Parathyroid adenoma (tissue), 2 donors: Measurements from ENCODE around the gene TTC9C.
"Not testable (repeated sequence)": the region's sequence is repeated elsewhere in the genome, so short reads cannot be mapped to it uniquely, and the experiment has no call there.

Experiments used
- H2AFZ ChIP-seq: fragments of 300-600 bp; sonication (generic); one replicate; pipeline ENCODE4 v1.7.0; 2017; ENCODE audit warnings: antibody characterized with exemption, mild to moderate bottlenecking
- H3K27ac ChIP-seq: fragments of 300-600 bp; sonication (generic); one replicate; pipeline ENCODE4 v1.7.0; 2017
- H3K27me3 ChIP-seq: fragments of 300-600 bp; sonication (generic); one replicate; pipeline ENCODE4 v1.7.0; 2017; ENCODE audit warnings: low read length; ENCODE audit not compliant: control insufficient read depth, insufficient read depth
- H3K36me3 ChIP-seq: fragments of 300-600 bp; sonication (generic); one replicate; pipeline ENCODE4 v1.7.0; 2017; ENCODE audit warnings: low read length; ENCODE audit not compliant: control insufficient read depth, insufficient read depth
- H3K4me1 ChIP-seq: fragments of 300-600 bp; sonication (generic); one replicate; pipeline ENCODE4 v1.7.0; 2017; ENCODE audit warnings: control low read depth
- H3K4me2 ChIP-seq: fragments of 300-600 bp; sonication (generic); one replicate; pipeline ENCODE4 v1.7.0; 2017; ENCODE audit warnings: low read length
- H3K4me3 ChIP-seq: fragments of 300-600 bp; sonication (generic); one replicate; pipeline ENCODE4 v1.7.0; 2017; ENCODE audit warnings: low read depth, low read length
- H3K79me2 ChIP-seq: fragments of 300-600 bp; sonication (generic); one replicate; pipeline ENCODE4 v1.7.0; 2017; ENCODE audit warnings: control low read depth
- H3K9ac ChIP-seq: fragments of 300-600 bp; sonication (generic); one replicate; pipeline ENCODE4 v1.7.0; 2017; ENCODE audit warnings: mild to moderate bottlenecking
- H3K9me3 ChIP-seq: fragments of 300-600 bp; sonication (generic); one replicate; pipeline ENCODE4 v1.7.0; 2017; ENCODE audit warnings: low read length; ENCODE audit not compliant: control insufficient read depth
- TF ChIP-seq, protein P1 (sequence below): fragments of 300-600 bp; sonication (generic); IDR thresholded peaks from one replicate; pipeline ENCODE4 v1.7.0; 2017; ENCODE audit warnings: antibody characterized with exemption, mild to moderate bottlenecking
- donor health status: primary hyperparathyroidism.

Gene TTC9C

DNA sequence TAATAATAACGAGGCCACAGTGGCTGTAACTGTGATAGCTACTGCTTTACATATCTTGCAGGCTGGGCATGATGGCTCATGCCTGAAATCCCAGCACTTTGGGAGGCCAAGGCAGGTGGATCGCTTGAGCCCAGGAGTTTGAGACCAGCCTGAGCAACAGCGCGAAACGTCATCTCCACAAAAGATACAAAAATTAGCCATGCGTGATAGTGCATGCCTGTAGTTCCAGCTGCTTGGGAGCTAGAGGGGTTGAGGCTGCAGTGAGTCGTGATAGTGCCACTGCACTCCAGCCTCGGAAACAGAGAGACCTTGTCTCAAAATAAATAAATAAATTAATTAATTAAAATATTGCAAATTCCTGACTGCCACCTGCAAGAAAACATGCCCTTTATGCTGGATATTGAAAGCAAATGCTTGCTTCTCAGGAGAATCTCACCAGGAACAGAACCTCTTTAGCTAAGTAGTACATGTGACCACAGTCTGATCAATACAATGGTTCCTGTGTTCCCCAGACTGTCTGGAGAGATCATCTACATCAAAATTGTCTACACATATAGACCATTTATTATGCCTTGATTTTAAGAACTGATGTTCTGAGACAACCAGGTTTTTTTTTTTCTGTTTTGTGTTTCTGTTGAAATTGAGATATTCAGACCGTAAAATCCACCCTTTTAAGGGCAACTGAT, 19.3 kb downstream of the TTC9C start:
- Histone ChIP-seq H3K4me3 (no peak overlapping the region), H3K9me3 (no peaks in the 10 kb centered on the region), H3K36me3 (no peaks in the 10 kb centered on the region), H3K27ac (no peak overlapping the region), H2AFZ (no peak overlapping the region), H3K4me2 (no peak overlapping the region), H3K9ac (no peak overlapping the region), H3K27me3 (no peaks in the 10 kb centered on the region), H3K4me1 (no peaks in the 10 kb centered on the region), H3K79me2 (no peaks in the 10 kb centered on the region)
- TF ChIP-seq, protein P1, sequence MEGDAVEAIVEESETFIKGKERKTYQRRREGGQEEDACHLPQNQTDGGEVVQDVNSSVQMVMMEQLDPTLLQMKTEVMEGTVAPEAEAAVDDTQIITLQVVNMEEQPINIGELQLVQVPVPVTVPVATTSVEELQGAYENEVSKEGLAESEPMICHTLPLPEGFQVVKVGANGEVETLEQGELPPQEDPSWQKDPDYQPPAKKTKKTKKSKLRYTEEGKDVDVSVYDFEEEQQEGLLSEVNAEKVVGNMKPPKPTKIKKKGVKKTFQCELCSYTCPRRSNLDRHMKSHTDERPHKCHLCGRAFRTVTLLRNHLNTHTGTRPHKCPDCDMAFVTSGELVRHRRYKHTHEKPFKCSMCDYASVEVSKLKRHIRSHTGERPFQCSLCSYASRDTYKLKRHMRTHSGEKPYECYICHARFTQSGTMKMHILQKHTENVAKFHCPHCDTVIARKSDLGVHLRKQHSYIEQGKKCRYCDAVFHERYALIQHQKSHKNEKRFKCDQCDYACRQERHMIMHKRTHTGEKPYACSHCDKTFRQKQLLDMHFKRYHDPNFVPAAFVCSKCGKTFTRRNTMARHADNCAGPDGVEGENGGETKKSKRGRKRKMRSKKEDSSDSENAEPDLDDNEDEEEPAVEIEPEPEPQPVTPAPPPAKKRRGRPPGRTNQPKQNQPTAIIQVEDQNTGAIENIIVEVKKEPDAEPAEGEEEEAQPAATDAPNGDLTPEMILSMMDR, result no peak

DNA sequence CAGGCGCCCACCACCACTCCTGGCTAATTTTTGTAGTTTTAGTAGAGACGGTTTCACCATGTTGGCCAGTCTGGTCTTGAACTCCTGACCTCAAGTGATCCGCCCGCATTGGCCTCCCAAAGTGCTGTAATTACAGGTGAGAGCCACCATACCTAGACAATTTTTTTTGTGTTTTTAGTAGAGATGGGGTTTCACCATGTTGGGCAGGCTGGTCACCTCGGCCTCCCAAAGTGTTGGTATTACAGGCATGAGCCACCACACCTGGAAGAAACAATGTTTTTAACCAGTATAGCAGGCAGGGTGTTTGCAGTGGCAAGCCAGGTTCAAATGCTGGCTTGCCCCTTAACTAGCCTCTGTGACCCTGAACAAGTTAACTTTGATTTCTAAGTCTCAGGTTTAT, 21.6 kb downstream of the TTC9C start:
- not testable (repeated sequence) for H3K79me2 ChIP-seq, H3K27ac ChIP-seq, H3K4me1 ChIP-seq, H3K36me3 ChIP-seq, H3K9ac ChIP-seq, H3K9me3 ChIP-seq, H3K4me2 ChIP-seq, H3K27me3 ChIP-seq, H3K4me3 ChIP-seq, H2AFZ ChIP-seq

DNA sequence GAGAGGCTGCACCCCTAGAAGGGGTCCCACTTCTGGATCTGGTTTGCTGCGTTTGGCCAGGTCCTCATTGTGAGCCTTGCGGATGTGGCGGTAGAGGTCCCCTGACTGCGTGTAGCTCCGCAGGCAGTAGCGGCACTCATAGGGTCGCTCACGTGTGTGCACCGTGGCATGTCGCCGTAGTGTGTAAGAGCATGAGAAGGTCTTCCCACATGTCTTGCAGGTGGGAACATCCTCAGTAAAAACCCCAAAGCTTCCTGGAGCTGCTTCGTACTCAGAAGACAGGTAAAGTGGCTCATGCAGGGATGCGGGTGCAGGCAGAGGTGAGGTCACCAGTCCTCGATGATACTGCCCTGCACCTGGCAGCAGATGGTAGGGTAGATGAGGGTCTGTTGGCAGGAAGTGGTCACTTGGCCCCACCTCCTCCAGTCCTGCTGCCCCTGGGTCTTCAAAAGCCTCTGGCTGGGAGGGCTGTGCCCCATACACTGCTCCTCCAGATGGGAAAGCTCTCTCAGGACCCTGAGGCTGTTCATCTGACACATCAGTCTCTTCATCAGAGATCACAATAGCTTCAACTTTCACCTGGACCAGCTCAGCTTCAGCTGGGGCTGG, 24.0 kb downstream of the TTC9C start:
- TF ChIP-seq, protein P1, result no peak
- Histone ChIP-seq H3K9me3 (no peaks in the 10 kb centered on the region), H3K4me1 (no peaks in the 10 kb centered on the region), H3K36me3 (no peaks in the 10 kb centered on the region), H2AFZ (no peak overlapping the region), H3K4me2 (no peak overlapping the region), H3K9ac (no peak overlapping the region), H3K27ac (no peak overlapping the region), H3K27me3 (no peaks in the 10 kb centered on the region), H3K4me3 (no peak overlapping the region), H3K79me2 (peaks cover 4% of the 10 kb centered on the region)

DNA sequence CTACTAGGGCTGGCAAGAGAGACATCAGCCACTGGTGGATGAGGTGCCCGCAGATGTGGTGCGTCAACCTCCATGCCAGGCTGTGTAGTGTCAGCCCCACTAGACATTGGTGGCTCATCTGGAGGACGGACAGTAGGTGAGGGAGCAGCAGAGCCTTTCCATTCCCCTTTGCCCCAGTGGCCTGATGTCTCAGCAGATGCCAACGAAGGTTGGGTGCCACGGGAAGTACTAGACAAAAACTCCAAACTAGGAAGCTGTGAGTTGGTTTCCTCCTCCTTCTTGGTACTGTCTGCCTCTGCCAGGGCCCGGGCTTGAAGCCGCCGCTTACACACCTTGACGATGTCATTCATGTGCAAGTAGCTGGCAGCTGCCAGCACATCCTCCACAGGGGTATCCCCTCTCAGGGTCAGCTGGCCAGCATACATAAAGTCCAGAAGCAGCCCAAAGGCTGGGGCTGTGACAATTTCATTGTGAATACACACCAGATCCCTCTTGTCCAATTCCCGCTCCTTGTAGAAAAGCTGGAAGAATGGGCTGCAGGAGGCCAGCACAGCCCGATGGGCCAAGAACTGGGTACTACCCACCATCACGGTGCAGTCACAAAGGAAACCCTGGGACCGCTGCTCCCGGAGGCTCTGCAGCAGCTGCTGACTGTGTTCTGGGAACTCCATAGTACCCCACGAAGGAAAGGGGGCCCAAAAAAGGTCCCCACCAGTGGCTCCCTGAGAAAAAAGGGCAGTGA, 24.9 kb downstream of the TTC9C start:
- H3K4me1 ChIP-seq, result no peaks in the 10 kb centered on the region
- no peaks in the 10 kb centered on the region for H3K27me3 ChIP-seq
- peak overlapping the region; percentile 80 for H3K4me2 ChIP-seq
- TF ChIP-seq, protein P1, result no peak
- peak overlapping the region; percentile 90 for H3K27ac ChIP-seq
- peak overlapping the region; percentile 93 for H2AFZ ChIP-seq
- no peak overlapping the region for H3K9ac ChIP-seq
- H3K36me3 ChIP-seq, result no peaks in the 10 kb centered on the region
- H3K79me2 ChIP-seq, result peaks cover 4% of the 10 kb centered on the region
- H3K4me3 ChIP-seq, result peak overlapping the region; percentile 100
- no peaks in the 10 kb centered on the region for H3K9me3 ChIP-seq
